WTC11 (cell line): Measurements from ENCODE around the gene NR3C1. TPM values are rescaled to one million over a fixed set of nuclear protein-coding genes. Genes with fewer than 3 reads are reported as not detected.

Source experiments
- ATAC-seq: fragments of 200-7000 bp; cut with Tn5 transposase; 2 replicates; pipeline ENCODE4 v1.10.0; 2021; ENCODE audit warnings: mild to moderate bottlenecking, moderate library complexity
- CTCF ChIA-PET: fragments of 300-600 bp; sonication (Branson Sonifier 250); formaldehyde crosslinking; loops from one replicate; lab custom pipeline; 2021; ENCODE audit warnings: antibody characterized with exemption; lab: Charles Lee
- POLR2A ChIA-PET: fragments of 350-600 bp; sonication (Branson Sonifier 250); formaldehyde crosslinking; loops from one replicate; lab custom pipeline; 2021; ENCODE audit warnings: antibody characterized with exemption; lab: Charles Lee
- DNase-seq: peaks from one replicate; pipeline ENCODE4 v3.0.0; 2021; ENCODE audit warnings: low spot score
- H3K27ac Mint-ChIP-seq: 2 replicates; pipeline ENCODE4 v1.8.0; 2021; ENCODE audit warnings: mixed read lengths
- H3K27me3 Mint-ChIP-seq: 2 replicates; pipeline ENCODE4 v1.8.0; 2021; ENCODE audit warnings: low read depth, mild to moderate bottlenecking, moderate library complexity, mixed read lengths
- H3K36me3 Mint-ChIP-seq: 2 replicates; pipeline ENCODE4 v1.8.0; 2021; ENCODE audit warnings: mixed read lengths
- H3K4me1 Mint-ChIP-seq: 2 replicates; pipeline ENCODE4 v1.8.0; 2022; ENCODE audit warnings: mixed read lengths
- H3K4me3 Mint-ChIP-seq: 2 replicates; pipeline ENCODE4 v1.8.0; 2021; ENCODE audit warnings: mild to moderate bottlenecking, moderate library complexity, mixed read lengths
- H3K9me3 Mint-ChIP-seq: 2 replicates; pipeline ENCODE4 v1.8.0; 2021; ENCODE audit warnings: mixed read lengths
- ATF2 ChIP-seq: sonication (generic); formaldehyde crosslinking; IDR thresholded peaks from 2 replicates; pipeline ENCODE4 v1.8.1; 2022; ENCODE audit warnings: low read depth, missing genetic modification reagents, borderline replicate concordance
- ATF3 ChIP-seq: sonication (generic); formaldehyde crosslinking; conservative IDR thresholded peaks from 2 replicates; pipeline ENCODE4 v1.8.1; 2022; ENCODE audit warnings: mild to moderate bottlenecking, missing genetic modification reagents
- CBFB ChIP-seq: sonication (generic); formaldehyde crosslinking; IDR thresholded peaks from 2 replicates; pipeline ENCODE4 v1.8.1; 2022; ENCODE audit warnings: mild to moderate bottlenecking, low read depth, missing genetic modification reagents
- GABPB1 ChIP-seq: sonication (generic); formaldehyde crosslinking; IDR thresholded peaks from 2 replicates; pipeline ENCODE4 v1.8.1; 2023; ENCODE audit warnings: mild to moderate bottlenecking, missing genetic modification reagents
- HMGA2 ChIP-seq: fragments of 250-450 bp; sonication (Bioruptor Pico); IDR thresholded peaks from 2 replicates; pipeline ENCODE4 v1.4.0; 2021; ENCODE audit warnings: mild to moderate bottlenecking, moderate library complexity
- IRF2 ChIP-seq: sonication (generic); formaldehyde crosslinking; IDR thresholded peaks from 2 replicates; pipeline ENCODE4 v1.8.0; 2022; ENCODE audit warnings: low read depth, missing genetic modification reagents, borderline replicate concordance
- KAT7 ChIP-seq: sonication (generic); formaldehyde crosslinking; IDR thresholded peaks from 2 replicates; pipeline ENCODE4 v1.8.1; 2023; ENCODE audit warnings: missing genetic modification reagents, mild to moderate bottlenecking, borderline replicate concordance
- NR1H2 ChIP-seq: sonication (generic); formaldehyde crosslinking; IDR thresholded peaks from 2 replicates; pipeline ENCODE4 v1.9.0; 2021; ENCODE audit warnings: mild to moderate bottlenecking, moderate library complexity, missing genetic modification reagents
- NR2C2 ChIP-seq: sonication (generic); formaldehyde crosslinking; IDR thresholded peaks from 2 replicates; pipeline ENCODE4 v1.8.0; 2022; ENCODE audit warnings: mild to moderate bottlenecking, missing genetic modification reagents
- NR3C1 ChIP-seq: sonication (generic); formaldehyde crosslinking; conservative IDR thresholded peaks from 2 replicates; pipeline ENCODE4 v1.8.1; 2023; ENCODE audit warnings: low read depth, mild to moderate bottlenecking, missing genetic modification reagents
- STAT6 ChIP-seq: sonication (generic); formaldehyde crosslinking; conservative IDR thresholded peaks from 2 replicates; pipeline ENCODE4 v1.8.1; 2023; ENCODE audit warnings: mild to moderate bottlenecking, low read depth, missing genetic modification reagents, moderate library complexity
- ZBTB21 ChIP-seq: sonication (generic); formaldehyde crosslinking; IDR thresholded peaks from 2 replicates; pipeline ENCODE4 v1.8.1; 2023; ENCODE audit warnings: mild to moderate bottlenecking, missing genetic modification reagents, borderline replicate concordance
- ZNF281 ChIP-seq: sonication (generic); formaldehyde crosslinking; IDR thresholded peaks from 2 replicates; pipeline ENCODE4 v1.8.0; 2023; ENCODE audit warnings: mild to moderate bottlenecking, missing genetic modification reagents
- ZNF416 ChIP-seq: fragments of 250-450 bp; sonication (Bioruptor Pico); IDR thresholded peaks from 2 replicates; pipeline ENCODE4 v1.9.0; 2021; ENCODE audit warnings: mild to moderate bottlenecking, inconsistent platforms
- ZNF425 ChIP-seq: fragments of 250-450 bp; sonication (Bioruptor Pico); conservative IDR thresholded peaks from 2 replicates; pipeline ENCODE4 v1.9.0; 2021; ENCODE audit warnings: mild to moderate bottlenecking
- total RNA-seq: library from RNA; stranded (reverse); gene quantifications from 3 replicates; pipeline ENCODE4 v1.2.3, GENCODE V29; 2021
- TF ChIP-seq, protein P1 (sequence below): fragments of 250-450 bp; sonication (Bioruptor Pico); IDR thresholded peaks from 2 replicates; pipeline ENCODE4 v1.9.0; 2021; ENCODE audit warnings: mild to moderate bottlenecking
- TF ChIP-seq, protein P2 (sequence below): sonication (generic); formaldehyde crosslinking; IDR thresholded peaks from 2 replicates; pipeline ENCODE4 v1.8.1; 2023; ENCODE audit warnings: mild to moderate bottlenecking, missing genetic modification reagents
- TF ChIP-seq, protein P3 (sequence below): sonication (generic); formaldehyde crosslinking; IDR thresholded peaks from 2 replicates; pipeline ENCODE4 v1.8.1; 2023; ENCODE audit warnings: mild to moderate bottlenecking, missing genetic modification reagents, moderate library complexity

Gene NR3C1
- total RNA-seq, 1 experiment from 2014 or later = 15.0 TPM

DNA sequence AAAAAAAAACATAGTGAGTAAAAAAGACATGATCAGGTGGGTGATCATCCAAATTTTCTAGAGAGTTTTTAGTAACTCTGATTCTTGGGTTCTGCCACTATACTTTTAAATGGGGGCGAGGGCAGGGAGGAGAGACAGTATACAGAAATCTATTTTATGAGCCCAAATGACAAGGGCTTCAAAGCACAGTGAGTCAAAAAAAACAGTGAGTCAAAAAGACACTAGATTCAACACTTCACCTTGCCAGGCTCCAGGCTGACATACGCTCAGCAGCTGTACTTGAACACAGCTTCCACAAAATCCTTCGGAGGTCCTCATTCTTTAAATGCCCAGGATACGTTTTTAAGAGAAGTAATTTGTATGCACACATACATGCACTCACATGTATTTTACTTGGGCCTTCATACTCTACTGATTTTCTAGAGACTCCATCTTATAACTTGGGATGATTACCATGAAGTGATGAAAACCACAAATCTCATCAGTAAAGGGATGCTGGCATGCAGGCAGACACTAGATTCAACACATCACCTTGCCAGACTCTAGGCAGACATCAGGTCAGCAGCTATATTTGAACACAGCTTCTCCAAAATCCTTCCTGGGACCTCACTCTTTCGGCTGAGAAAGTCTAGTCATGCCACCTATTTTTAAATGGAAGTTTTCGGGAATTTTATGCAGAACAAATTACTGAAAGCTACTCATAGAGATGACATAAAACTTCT is 28.8 kb downstream of the NR3C1 start:
- POLR2A ChIA-PET = interaction anchor here (0.7 kb wide), 1 partner anchor 288 kb away, joined by 3 read pairs; no protein-coding TSS in a partner anchor
- Mint-ChIP-seq H3K9me3 (no peaks in the 10 kb centered on the region), H3K36me3 (no peaks in the 10 kb centered on the region), H3K27me3 (no peaks in the 10 kb centered on the region), H3K27ac (0 out of 2 replicates have a peak overlapping the region, but pooled peaks have one; percentile 15), H3K4me1 (peaks cover 26% of the 10 kb centered on the region), H3K4me3 (no peak overlapping the region)
- no peak for ATAC-seq
- CTCF ChIA-PET = no interaction called here
- TF ChIP-seq ATF2 (CRISPR knock-in tag) (no peak), ZBTB21 (CRISPR knock-in tag) (no peak), STAT6 (no peak), CBFB (CRISPR knock-in tag) (no peak), GABPB1 (CRISPR knock-in tag) (no peak), ZNF416 (CRISPR knock-in tag) (no peak), HMGA2 (CRISPR knock-in tag) (no peak), NR1H2 (CRISPR knock-in tag) (no peak), NR3C1 (CRISPR knock-in tag) (no peak), IRF2 (CRISPR knock-in tag) (no peak)
- TF ChIP-seq, protein P1, sequence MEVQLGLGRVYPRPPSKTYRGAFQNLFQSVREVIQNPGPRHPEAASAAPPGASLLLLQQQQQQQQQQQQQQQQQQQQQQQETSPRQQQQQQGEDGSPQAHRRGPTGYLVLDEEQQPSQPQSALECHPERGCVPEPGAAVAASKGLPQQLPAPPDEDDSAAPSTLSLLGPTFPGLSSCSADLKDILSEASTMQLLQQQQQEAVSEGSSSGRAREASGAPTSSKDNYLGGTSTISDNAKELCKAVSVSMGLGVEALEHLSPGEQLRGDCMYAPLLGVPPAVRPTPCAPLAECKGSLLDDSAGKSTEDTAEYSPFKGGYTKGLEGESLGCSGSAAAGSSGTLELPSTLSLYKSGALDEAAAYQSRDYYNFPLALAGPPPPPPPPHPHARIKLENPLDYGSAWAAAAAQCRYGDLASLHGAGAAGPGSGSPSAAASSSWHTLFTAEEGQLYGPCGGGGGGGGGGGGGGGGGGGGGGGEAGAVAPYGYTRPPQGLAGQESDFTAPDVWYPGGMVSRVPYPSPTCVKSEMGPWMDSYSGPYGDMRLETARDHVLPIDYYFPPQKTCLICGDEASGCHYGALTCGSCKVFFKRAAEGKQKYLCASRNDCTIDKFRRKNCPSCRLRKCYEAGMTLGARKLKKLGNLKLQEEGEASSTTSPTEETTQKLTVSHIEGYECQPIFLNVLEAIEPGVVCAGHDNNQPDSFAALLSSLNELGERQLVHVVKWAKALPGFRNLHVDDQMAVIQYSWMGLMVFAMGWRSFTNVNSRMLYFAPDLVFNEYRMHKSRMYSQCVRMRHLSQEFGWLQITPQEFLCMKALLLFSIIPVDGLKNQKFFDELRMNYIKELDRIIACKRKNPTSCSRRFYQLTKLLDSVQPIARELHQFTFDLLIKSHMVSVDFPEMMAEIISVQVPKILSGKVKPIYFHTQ (CRISPR knock-in tag) = no peak
- TF ChIP-seq, protein P2, sequence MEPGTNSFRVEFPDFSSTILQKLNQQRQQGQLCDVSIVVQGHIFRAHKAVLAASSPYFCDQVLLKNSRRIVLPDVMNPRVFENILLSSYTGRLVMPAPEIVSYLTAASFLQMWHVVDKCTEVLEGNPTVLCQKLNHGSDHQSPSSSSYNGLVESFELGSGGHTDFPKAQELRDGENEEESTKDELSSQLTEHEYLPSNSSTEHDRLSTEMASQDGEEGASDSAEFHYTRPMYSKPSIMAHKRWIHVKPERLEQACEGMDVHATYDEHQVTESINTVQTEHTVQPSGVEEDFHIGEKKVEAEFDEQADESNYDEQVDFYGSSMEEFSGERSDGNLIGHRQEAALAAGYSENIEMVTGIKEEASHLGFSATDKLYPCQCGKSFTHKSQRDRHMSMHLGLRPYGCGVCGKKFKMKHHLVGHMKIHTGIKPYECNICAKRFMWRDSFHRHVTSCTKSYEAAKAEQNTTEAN (CRISPR knock-in tag) = no peak
- DNase-seq = no peak

- ATAC-seq = no peak
- Mint-ChIP-seq H3K27me3 (no peaks in the 10 kb centered on the region), H3K27ac (no peak overlapping the region), H3K4me3 (no peak overlapping the region), H3K4me1 (peaks cover 15% of the 10 kb centered on the region), H3K9me3 (no peaks in the 10 kb centered on the region), H3K36me3 (no peaks in the 10 kb centered on the region)
- POLR2A ChIA-PET = no interaction called here
- DNase-seq = no peak
- CTCF ChIA-PET = no interaction called here
- no peak for TF ChIP-seq ATF3 (CRISPR knock-in tag)
- TF ChIP-seq ZNF425 (CRISPR knock-in tag) = no peak
- TF ChIP-seq KAT7 (CRISPR knock-in tag) = no peak
- TF ChIP-seq NR2C2 (CRISPR knock-in tag) = no peak
- no peak for TF ChIP-seq ZNF281 (CRISPR knock-in tag)
- TF ChIP-seq, protein P3, sequence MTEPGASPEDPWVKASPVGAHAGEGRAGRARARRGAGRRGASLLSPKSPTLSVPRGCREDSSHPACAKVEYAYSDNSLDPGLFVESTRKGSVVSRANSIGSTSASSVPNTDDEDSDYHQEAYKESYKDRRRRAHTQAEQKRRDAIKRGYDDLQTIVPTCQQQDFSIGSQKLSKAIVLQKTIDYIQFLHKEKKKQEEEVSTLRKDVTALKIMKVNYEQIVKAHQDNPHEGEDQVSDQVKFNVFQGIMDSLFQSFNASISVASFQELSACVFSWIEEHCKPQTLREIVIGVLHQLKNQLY (CRISPR knock-in tag) = no peak
- TF ChIP-seq CBFB (CRISPR knock-in tag) = no peak
These were observed 30.4 kb downstream of the NR3C1 start for GRCh38 chr5:143373076-143373475.
